Head of caudate nucleus (tissue), 42 donors: ENCODE results near the gene ADAM12.

Experiments used
- DNase-seq, 42 donors: peaks; one replicate each; pipeline versions ENCODE4 v3.0.0 to v3.0.0-alpha.2; 2020 to 2021; ENCODE audit warnings: mixed read lengths in 7 of 42
- intact Hi-C: fragments of 100-400 bp; cut with DNase I; formaldehyde crosslinking; loops from one replicate; pipeline ENCODE4 v1.15.0; 2022

The ADAM12 gene

GRCh38 chr10:126041804-126042231, 346.5 kb downstream of the ADAM12 start:
- intact Hi-C loops = no loop called here
- peak; percentile 31 to 83 (median 64) for DNase-seq

GRCh38 chr10:126041117-126041516, 347.2 kb downstream of the ADAM12 start:
- DNase-seq = no peak
- intact Hi-C loops = no loop called here

- intact Hi-C loops = no loop called here
- no peak for DNase-seq
Observed at GRCh38 chr10:126037946-126038345, 350.3 kb downstream of the ADAM12 start.

GRCh38 chr10:126036515-126036914, 351.8 kb downstream of the ADAM12 start:
- intact Hi-C loops = no loop called here
- DNase-seq = no peak

- no peak for DNase-seq
- intact Hi-C loops = no loop called here
Observed at GRCh38 chr10:126034586-126034985, 353.7 kb downstream of the ADAM12 start.

- intact Hi-C loops = no loop called here
- DNase-seq = no peak
Observed at GRCh38 chr10:126029999-126030398, 358.3 kb downstream of the ADAM12 start.

- intact Hi-C loops = no loop called here
Observed at GRCh38 chr10:126027692-126028091, 360.6 kb downstream of the ADAM12 start.

GRCh38 chr10:126022841-126023240, 365.4 kb downstream of the ADAM12 start:
- DNase-seq = no peak
- intact Hi-C loops = no loop called here

More at GRCh38 chr10:126027692-126028091, 360.6 kb downstream of the ADAM12 start:
- DNase-seq = no peak

- no peak for DNase-seq
- intact Hi-C loops = no loop called here
Observed at GRCh38 chr10:126021833-126022500, 366.3 kb downstream of the ADAM12 start.

- intact Hi-C loops = no loop called here
- DNase-seq = no peak
Observed at GRCh38 chr10:126017961-126018560, 370.2 kb downstream of the ADAM12 start.

- intact Hi-C loops = no loop called here
- DNase-seq = no peak
Observed at GRCh38 chr10:126016882-126017281, 371.4 kb downstream of the ADAM12 start.

- no peak for DNase-seq
- intact Hi-C loops = no loop called here
Observed at GRCh38 chr10:126016156-126016805, 372.0 kb downstream of the ADAM12 start.

- no peak for DNase-seq
- intact Hi-C loops = no loop called here
Observed at GRCh38 chr10:126015413-126015812, 372.9 kb downstream of the ADAM12 start.

GRCh38 chr10:126014309-126014708, 374.0 kb downstream of the ADAM12 start:
- intact Hi-C loops = no loop called here
- DNase-seq = no peak

GRCh38 chr10:126013489-126014281, 374.6 kb downstream of the ADAM12 start:
- intact Hi-C loops = no loop called here
- no peak for DNase-seq

GRCh38 chr10:126012485-126012884, 375.8 kb downstream of the ADAM12 start:
- no peak for DNase-seq
- intact Hi-C loops = no loop called here

GRCh38 chr10:126011995-126012394, 376.3 kb downstream of the ADAM12 start:
- no peak for DNase-seq
- intact Hi-C loops = no loop called here

- no peak for DNase-seq
- intact Hi-C loops = no loop called here
Observed at GRCh38 chr10:126009650-126010049, 378.6 kb downstream of the ADAM12 start.

GRCh38 chr10:126006906-126007305, 381.4 kb downstream of the ADAM12 start:
- intact Hi-C loops = no loop called here
- no peak for DNase-seq

- no peak for DNase-seq
- intact Hi-C loops = no loop called here
Observed at GRCh38 chr10:126006264-126006663, 382.0 kb downstream of the ADAM12 start.
